NCI-H2196 treated with DMSO at 0.1 percent for 48 hours (cell line): ENCODE data around the gene ZBTB40.

Source experiments
- DNase-seq: peaks from one replicate; lab custom pipeline; 2025; ENCODE audit not compliant: unreplicated experiment; lab: John Stamatoyannopoulos, UW

The ZBTB40 gene

GRCh38 chr1:22529901-22530621 is 78.4 kb downstream of the ZBTB40 start:
- DNase-seq, result no peak

DNA sequence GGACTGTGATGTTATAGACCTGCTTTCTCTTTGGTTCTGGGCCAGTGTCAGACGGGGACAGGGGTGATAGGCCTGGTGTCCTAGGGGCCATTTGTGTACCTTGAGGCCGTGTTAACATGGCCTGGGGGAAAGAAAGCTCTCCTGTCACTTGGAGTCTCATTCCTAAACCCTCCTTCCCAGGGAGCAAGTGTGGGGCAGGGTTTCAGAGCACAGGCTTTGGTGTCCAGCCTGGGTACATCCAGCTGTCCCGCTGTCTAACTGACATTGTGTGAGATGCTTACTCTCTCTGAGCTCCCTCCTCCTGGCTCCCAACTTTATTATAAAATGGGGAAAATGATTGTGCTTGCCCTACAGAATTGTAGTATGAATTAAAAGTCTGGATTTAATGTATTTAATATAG is 79.1 kb downstream of the ZBTB40 start:
- no peak for DNase-seq

- DNase-seq, result no peak
These were observed 79.6 kb downstream of the ZBTB40 start for GRCh38 chr1:22531251-22531650.

- DNase-seq, result no peak
These were observed 81.7 kb downstream of the ZBTB40 start for GRCh38 chr1:22533244-22533895.

GRCh38 chr1:22534951-22535350 is 83.3 kb downstream of the ZBTB40 start:
- no peak for DNase-seq

DNA sequence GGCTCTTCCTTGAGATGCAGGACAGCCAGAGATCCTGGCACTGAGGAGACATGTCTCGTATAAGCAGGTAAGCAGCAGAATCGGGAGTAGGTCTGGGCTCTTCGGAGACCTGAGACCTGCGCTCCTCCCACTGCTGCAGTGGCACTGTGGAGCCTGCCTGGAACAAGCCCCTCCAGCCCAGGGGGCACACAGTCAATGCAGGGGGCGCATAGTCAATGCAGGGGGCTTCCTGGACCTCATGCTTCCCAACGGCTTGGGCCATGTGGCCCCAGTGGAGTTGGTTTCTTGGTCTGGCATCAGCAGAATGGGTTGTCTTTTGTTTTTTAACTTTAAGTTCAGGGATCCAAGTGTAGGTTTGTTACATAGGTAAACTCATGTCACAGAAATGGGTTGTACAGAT is 83.7 kb downstream of the ZBTB40 start:
- DNase-seq, result no peak

DNA sequence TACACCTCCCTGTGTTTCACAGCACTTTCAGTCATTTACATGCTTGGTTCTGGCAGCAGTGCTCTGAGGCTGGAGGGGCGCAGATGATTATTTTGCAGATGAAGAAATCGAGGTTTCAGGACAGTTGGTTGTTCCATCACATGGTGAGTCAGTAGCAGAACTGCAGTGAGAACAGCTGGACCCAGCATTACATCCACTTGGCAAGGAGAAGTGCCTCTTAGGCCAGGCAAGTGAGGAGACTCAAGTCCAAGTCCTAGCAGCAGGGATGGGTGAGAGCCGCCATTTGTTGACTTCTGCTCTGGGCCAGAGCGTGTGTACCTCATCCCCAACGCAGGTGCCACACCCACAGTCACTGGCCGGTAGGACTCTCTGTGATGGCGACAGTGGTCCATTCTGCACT is 84.9 kb downstream of the ZBTB40 start:
- DNase-seq, result no peak

DNA sequence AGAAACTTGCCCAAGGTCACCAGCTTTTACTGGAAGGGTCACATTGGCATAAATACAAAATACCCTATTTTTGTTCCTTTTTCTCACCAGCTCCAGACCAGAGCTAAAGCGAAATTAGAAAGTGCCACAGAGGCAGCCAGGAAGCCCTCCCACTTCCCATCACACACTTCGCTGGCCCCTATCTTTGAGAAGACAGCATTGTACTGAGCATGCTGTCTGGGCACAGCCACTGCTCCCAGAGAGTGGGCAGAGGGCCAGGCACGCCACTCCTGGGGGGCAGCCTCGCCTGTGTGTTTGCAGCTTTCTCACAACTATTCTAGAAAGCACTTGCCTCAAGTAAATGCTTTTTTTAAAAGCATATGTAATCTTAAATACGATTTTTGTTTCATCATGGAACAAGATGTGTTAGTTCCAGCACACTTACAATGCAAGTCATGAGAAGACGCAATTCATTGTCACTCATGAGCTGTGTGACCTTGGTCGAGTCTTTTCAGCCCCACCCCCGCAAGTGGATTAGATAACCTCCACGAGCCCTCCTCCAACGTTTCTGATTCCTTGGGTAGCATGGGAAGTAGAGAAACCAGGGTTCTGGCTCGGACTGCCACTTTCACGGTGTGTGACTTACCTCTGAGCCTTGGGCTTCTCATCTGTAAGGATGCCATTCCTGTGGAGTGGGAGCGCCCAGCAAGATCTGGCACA is 85.9 kb downstream of the ZBTB40 start:
- DNase-seq, result no peak

GRCh38 chr1:22539510-22540118 is 88.0 kb downstream of the ZBTB40 start:
- no peak for DNase-seq

DNA sequence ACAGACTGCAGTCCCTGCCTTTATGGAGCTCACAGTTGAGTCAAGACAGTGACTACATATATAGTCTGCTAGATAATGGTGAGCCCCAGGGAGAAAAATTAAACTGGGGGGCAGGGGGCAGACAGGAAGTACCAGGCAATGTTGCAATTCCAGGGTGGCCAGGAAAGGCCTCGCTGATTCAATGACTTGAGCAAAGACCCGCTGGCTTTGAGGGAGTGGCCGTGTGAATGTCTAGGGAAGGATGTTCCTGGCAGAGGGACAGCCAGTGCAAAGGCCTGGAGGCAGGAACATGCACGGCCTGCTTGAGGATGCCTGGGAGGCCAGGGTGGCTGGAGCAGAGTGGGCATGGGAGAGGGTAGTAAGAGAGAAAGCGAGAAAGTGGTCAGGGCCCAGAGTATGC is 88.7 kb downstream of the ZBTB40 start:
- no peak for DNase-seq

DNA sequence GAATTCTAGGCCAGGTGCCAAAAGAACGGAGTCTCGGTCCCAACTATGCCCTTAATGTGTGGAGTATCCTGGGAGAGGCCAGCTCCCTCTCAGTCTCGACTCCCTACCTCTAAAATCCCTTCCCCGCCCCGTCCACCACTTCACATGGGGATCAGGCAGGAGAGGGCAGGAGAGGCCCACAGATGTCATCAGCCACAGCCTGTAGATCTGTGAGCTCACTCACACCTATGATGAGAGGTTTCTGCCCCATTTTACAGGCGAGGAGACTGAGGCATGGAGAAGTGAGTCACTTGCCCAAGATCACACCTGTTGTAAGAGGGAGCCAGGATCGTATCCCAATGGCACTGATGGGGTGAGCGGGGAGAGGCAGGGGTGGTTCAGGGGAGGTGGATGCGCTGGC is 91.2 kb downstream of the ZBTB40 start:
- DNase-seq, result no peak

DNA sequence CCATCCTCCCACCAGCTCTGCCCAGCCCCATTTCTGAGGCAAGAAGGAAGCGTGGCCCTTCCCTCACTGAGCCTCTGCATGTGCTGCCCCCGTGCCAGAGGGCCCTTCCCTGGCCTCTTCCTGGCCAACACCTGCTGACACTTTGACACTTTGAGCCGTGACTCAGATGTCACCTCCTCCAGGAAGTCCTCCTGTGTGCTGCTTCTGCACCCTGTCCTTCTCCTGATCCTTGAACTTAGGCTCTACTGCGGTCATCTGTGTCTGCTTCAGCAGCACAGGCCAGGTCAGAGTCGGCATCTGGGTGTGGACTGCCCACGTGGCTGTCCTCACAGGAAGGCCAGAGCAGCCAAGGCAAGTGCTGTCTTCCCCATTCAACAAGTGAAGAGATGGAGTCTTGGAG is 92.0 kb downstream of the ZBTB40 start:
- DNase-seq, result no peak

DNA sequence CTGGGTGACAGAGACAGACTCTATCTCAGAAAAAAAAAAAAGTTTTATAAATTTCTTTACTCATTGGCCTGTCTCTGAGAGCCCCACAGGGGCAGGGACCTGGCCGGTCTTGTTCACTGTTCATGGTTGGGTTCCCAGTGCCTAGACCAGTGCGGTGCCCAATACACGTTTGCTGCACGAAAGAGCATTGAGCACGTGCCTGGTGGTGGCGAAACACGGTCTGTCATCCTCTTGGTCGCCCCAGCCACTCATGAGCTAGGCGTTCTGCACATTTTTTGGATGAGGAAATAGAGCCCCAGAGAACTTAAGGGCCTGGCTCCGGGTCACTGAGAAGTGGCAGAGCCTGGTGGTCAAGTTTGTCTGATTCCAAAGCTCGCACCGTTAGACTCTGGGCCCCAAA is 93.0 kb downstream of the ZBTB40 start:
- DNase-seq, result no peak

GRCh38 chr1:22545141-22545540 is 93.5 kb downstream of the ZBTB40 start:
- no peak for DNase-seq

- DNase-seq, result no peak
These were observed 95.7 kb downstream of the ZBTB40 start for GRCh38 chr1:22547186-22547817.

DNA sequence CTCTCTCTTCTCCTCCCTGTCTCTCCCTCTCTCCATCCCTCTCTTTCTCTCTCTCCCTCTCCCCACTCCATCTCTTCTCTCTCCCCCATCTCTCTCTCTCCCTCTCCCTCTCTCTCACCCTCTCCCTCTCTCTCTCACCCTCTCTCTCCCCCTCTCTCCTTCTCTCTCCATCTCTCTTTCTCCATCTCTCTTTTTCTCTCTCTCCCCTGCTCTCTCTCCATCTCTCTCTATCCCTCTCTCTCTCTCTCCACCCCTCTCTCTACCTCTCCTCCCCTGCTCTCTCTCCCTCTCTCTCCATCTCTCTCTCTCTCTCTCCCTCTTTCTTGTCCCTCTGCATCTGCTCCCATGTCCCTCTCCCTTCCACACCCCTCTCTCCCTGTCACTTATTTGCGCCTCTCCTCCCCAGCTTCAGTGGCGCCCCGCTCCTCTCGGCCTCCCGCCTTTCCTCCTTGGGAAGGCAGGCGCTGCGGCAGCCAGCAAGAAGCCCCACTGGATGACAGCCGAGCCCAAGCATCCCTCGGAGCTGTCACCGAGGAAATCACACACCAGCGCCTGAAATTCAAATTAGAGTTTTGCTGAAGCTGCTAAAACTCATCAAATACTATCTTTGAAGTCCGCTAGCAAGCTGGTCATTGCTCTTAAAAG is 96.3 kb downstream of the ZBTB40 start:
- DNase-seq, result no peak

- DNase-seq, result no peak
These were observed 98.4 kb downstream of the ZBTB40 start for GRCh38 chr1:22550021-22550420.

GRCh38 chr1:22551591-22551990 is 99.9 kb downstream of the ZBTB40 start:
- DNase-seq, result no peak

GRCh38 chr1:22552021-22552420 is 100.4 kb downstream of the ZBTB40 start:
- no peak for DNase-seq

- no peak for DNase-seq
These were observed 101.6 kb downstream of the ZBTB40 start for GRCh38 chr1:22553104-22553880.
